GM23338 (cell line): Measurements from ENCODE around the gene OR1M1. TPM values are rescaled to one million over a fixed set of nuclear protein-coding genes. Genes with fewer than 3 reads are reported as not detected.

Experiments used
- ATAC-seq: fragments of 200-7000 bp; cut with Tn5 transposase; 3 replicates; pipeline ENCODE4 v1.9.1; 2020
- DNase-seq: peaks from one replicate; pipeline ENCODE4 v3.0.0-alpha.2; 2015; ENCODE audit warnings: low spot score
- H2AFZ ChIP-seq: fragments of 200-600 bp; sonication (generic); 2 replicates; pipeline ENCODE4 v1.8.0; 2016; ENCODE audit warnings: antibody characterized with exemption, mild to moderate bottlenecking, moderate library complexity
- H3F3A ChIP-seq: fragments of 200-600 bp; sonication (generic); replicated peaks from 2 replicates; pipeline ENCODE4 v1.8.0; 2017; ENCODE audit warnings: antibody characterized with exemption, mixed run types, low read depth
- H3K27ac ChIP-seq: fragments of 200-600 bp; sonication (generic); 2 replicates; pipeline ENCODE4 v1.6.1; 2016; ENCODE audit warnings: low read depth
- H3K27me3 ChIP-seq: fragments of 200-600 bp; sonication (generic); 2 replicates; pipeline ENCODE4 v1.8.0; 2016; ENCODE audit warnings: mild to moderate bottlenecking, mixed run types, moderate library complexity; ENCODE audit not compliant: insufficient read depth
- H3K36me3 ChIP-seq: fragments of 200-600 bp; sonication (generic); 2 replicates; pipeline ENCODE4 v1.8.0; 2016; ENCODE audit warnings: mild to moderate bottlenecking; ENCODE audit not compliant: insufficient read depth
- H3K4me1 ChIP-seq: fragments of 200-600 bp; sonication (generic); 2 replicates; pipeline ENCODE4 v1.8.0; 2016; ENCODE audit warnings: mild to moderate bottlenecking, moderate library complexity; ENCODE audit not compliant: insufficient read depth
- H3K4me2 ChIP-seq: fragments of 200-600 bp; sonication (generic); 2 replicates; pipeline ENCODE4 v1.7.1; 2017; ENCODE audit warnings: mixed run types
- H3K4me3 ChIP-seq: fragments of 200-600 bp; sonication (generic); 2 replicates; pipeline ENCODE4 v1.6.1; 2016; ENCODE audit warnings: mixed run types
- H3K79me2 ChIP-seq: fragments of 200-600 bp; sonication (generic); replicated peaks from 2 replicates; pipeline ENCODE4 v1.8.0; 2017; ENCODE audit warnings: mild to moderate bottlenecking; ENCODE audit not compliant: insufficient read depth
- H3K9me2 ChIP-seq: fragments of 200-600 bp; sonication (generic); 2 replicates; pipeline ENCODE4 v1.8.0; 2017; ENCODE audit not compliant: insufficient read depth
- H4K20me1 ChIP-seq: fragments of 200-600 bp; sonication (generic); replicated peaks from 2 replicates; pipeline ENCODE4 v1.8.0; 2017; ENCODE audit warnings: mild to moderate bottlenecking; ENCODE audit not compliant: insufficient read depth
- H3K27ac Mint-ChIP-seq: 2 replicates; pipeline ENCODE4 v1.8.0; 2020; ENCODE audit warnings: inconsistent platforms, mild to moderate bottlenecking, moderate library complexity, mixed read lengths
- H3K27me3 Mint-ChIP-seq: 3 replicates; pipeline ENCODE4 v1.8.0; 2022; ENCODE audit warnings: low read depth, mild to moderate bottlenecking, moderate library complexity, mixed read lengths, inconsistent platforms; ENCODE audit not compliant: insufficient read depth, poor library complexity
- H3K36me3 Mint-ChIP-seq: 3 replicates; pipeline ENCODE4 v1.8.0; 2021; ENCODE audit warnings: low read depth, mild to moderate bottlenecking, inconsistent platforms, moderate library complexity, mixed read lengths
- H3K4me1 Mint-ChIP-seq: 3 replicates; pipeline ENCODE4 v1.8.0; 2020; ENCODE audit warnings: mild to moderate bottlenecking, inconsistent platforms, mixed read lengths
- H3K4me3 Mint-ChIP-seq: 3 replicates; pipeline ENCODE4 v1.8.0; 2021; ENCODE audit warnings: moderate library complexity, mild to moderate bottlenecking, inconsistent platforms, mixed read lengths
- H3K9me3 Mint-ChIP-seq: 3 replicates; pipeline ENCODE4 v1.8.0; 2020; ENCODE audit warnings: moderate library complexity, mild to moderate bottlenecking, inconsistent platforms, mixed read lengths
- CREB1 ChIP-seq: fragments of 250-450 bp; sonication (Bioruptor Pico); IDR thresholded peaks from 2 replicates; pipeline ENCODE4 v1.5.0; 2020; ENCODE audit warnings: low read depth, mild to moderate bottlenecking, moderate library complexity
- EZH2phosphoT487 ChIP-seq: fragments of 200-600 bp; sonication (generic); IDR thresholded peaks from one replicate; pipeline ENCODE4 v1.8.1; 2018; ENCODE audit warnings: antibody characterized with exemption; ENCODE audit not compliant: unreplicated experiment
- NANOG ChIP-seq: IDR thresholded peaks from 2 replicates; pipeline ENCODE4 v1.6.1; 2016; ENCODE audit warnings: antibody characterized with exemption, borderline replicate concordance
- POLR2AphosphoS5 ChIP-seq: IDR thresholded peaks from 2 replicates; pipeline ENCODE4 v1.6.1; 2016; ENCODE audit warnings: antibody characterized with exemption, low read depth
- ZNF114 ChIP-seq: fragments of 250-450 bp; sonication (Bioruptor Pico); IDR thresholded peaks from 2 replicates; pipeline ENCODE4 v1.5.0; 2020; ENCODE audit warnings: mild to moderate bottlenecking, moderate library complexity
- polyA plus RNA-seq: library from polyadenylated mRNA; unstranded; fragments of >200 nt; fragmentation: Nextera tagmentation; extraction: Ambion mirVana; gene quantifications from 2 replicates; pipeline ENCODE4 v1.2.1, GENCODE V29; 2016
- total RNA-seq: library from RNA; depleted of rRNA; stranded (reverse); fragments of >200 nt; shearing (Covaris generic); gene quantifications from 2 replicates; pipeline ENCODE4 v1.2.3, GENCODE V29; 2014
- TF ChIP-seq, protein P1 (sequence below): fragments of 250-450 bp; sonication (Bioruptor Pico); IDR thresholded peaks from 2 replicates; pipeline ENCODE4 v1.5.0; 2020; ENCODE audit warnings: mild to moderate bottlenecking, moderate library complexity
- TF ChIP-seq, protein P2 (sequence below): IDR thresholded peaks from 2 replicates; pipeline ENCODE4 v1.6.1; 2016; ENCODE audit warnings: antibody characterized with exemption
- TF ChIP-seq, protein P3 (sequence below), 2 experiments: fragments of 200-600 bp in 1 of 2; sonication (generic) in 1 of 2; conservative IDR thresholded peaks; 2 replicates each; pipeline versions ENCODE4 v1.5.1 to v1.6.1; 2016 to 2017; ENCODE audit warnings: antibody characterized with exemption in 2 of 2, low read depth in 2 of 2, mild to moderate bottlenecking in 2 of 2, moderate library complexity in 1 of 2

OR1M1 gene
- total and polyA plus RNA-seq, 2 experiments from 2014 or later, result not detected

DNA sequence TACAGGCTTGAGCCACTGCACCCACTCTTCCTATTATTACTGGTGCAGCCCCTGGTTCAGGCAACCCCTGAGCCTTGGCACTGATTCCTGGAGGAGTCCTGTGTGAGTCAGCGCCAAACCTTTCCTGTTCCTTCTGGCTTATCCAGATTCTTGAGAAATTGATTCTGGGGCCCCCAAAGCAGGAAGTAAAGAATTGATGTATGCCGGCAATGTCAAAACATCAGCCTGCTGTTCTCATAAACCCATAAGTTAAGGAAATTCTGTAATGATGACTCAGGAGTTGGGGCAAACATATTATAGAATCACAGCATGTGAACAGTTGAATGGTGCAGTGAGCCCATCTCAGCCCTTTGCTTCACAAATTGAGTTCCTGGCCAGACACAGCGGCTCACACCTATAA, 41.3 kb downstream of the OR1M1 start (continued):
- TF ChIP-seq, protein P1, sequence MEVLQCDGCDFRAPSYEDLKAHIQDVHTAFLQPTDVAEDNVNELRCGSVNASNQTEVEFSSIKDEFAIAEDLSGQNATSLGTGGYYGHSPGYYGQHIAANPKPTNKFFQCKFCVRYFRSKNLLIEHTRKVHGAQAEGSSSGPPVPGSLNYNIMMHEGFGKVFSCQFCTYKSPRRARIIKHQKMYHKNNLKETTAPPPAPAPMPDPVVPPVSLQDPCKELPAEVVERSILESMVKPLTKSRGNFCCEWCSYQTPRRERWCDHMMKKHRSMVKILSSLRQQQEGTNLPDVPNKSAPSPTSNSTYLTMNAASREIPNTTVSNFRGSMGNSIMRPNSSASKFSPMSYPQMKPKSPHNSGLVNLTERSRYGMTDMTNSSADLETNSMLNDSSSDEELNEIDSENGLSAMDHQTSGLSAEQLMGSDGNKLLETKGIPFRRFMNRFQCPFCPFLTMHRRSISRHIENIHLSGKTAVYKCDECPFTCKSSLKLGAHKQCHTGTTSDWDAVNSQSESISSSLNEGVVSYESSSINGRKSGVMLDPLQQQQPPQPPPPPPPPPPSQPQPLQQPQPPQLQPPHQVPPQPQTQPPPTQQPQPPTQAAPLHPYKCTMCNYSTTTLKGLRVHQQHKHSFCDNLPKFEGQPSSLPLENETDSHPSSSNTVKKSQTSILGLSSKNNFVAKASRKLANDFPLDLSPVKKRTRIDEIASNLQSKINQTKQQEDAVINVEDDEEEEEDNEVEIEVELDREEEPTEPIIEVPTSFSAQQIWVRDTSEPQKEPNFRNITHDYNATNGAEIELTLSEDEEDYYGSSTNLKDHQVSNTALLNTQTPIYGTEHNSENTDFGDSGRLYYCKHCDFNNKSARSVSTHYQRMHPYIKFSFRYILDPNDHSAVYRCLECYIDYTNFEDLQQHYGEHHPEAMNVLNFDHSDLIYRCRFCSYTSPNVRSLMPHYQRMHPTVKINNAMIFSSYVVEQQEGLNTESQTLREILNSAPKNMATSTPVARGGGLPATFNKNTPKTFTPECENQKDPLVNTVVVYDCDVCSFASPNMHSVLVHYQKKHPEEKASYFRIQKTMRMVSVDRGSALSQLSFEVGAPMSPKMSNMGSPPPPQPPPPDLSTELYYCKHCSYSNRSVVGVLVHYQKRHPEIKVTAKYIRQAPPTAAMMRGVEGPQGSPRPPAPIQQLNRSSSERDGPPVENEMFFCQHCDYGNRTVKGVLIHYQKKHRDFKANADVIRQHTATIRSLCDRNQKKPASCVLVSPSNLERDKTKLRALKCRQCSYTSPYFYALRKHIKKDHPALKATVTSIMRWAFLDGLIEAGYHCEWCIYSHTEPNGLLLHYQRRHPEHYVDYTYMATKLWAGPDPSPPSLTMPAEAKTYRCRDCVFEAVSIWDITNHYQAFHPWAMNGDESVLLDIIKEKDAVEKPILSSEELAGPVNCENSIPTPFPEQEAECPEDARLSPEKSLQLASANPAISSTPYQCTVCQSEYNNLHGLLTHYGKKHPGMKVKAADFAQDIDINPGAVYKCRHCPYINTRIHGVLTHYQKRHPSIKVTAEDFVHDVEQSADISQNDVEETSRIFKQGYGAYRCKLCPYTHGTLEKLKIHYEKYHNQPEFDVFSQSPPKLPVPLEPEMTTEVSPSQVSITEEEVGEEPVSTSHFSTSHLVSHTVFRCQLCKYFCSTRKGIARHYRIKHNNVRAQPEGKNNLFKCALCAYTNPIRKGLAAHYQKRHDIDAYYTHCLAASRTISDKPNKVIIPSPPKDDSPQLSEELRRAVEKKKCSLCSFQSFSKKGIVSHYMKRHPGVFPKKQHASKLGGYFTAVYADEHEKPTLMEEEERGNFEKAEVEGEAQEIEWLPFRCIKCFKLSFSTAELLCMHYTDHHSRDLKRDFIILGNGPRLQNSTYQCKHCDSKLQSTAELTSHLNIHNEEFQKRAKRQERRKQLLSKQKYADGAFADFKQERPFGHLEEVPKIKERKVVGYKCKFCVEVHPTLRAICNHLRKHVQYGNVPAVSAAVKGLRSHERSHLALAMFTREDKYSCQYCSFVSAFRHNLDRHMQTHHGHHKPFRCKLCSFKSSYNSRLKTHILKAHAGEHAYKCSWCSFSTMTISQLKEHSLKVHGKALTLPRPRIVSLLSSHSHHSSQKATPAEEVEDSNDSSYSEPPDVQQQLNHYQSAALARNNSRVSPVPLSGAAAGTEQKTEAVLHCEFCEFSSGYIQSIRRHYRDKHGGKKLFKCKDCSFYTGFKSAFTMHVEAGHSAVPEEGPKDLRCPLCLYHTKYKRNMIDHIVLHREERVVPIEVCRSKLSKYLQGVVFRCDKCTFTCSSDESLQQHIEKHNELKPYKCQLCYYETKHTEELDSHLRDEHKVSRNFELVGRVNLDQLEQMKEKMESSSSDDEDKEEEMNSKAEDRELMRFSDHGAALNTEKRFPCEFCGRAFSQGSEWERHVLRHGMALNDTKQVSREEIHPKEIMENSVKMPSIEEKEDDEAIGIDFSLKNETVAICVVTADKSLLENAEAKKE, result no peak
- TF ChIP-seq CREB1 (CRISPR knock-in tag), result no peak
- no peak for TF ChIP-seq NANOG

DNA sequence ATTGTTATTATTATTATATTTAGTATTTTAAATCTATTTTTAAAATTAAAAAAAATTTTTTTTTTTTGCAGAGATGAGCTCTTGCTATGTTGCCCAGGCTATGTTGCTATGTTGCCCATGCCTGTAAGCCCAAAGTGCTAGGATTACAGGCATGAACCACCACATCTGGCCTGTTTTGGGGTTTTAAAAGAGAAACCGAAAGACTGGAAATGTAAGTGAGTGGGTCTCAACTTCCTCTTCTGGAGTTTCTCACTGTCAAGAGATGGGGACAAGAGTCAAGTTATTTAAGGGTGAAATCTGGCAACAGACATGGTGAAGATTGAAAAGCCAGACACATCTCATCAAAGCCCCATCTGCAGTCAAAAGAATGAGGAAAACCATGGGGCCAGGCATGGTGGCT, 44.1 kb downstream of the OR1M1 start:
- no peaks in the 10 kb centered on the region for H3K4me1 Mint-ChIP-seq
- H3K27me3 ChIP-seq, result no peaks in the 10 kb centered on the region

More for the DNA sequence above, 44.1 kb downstream of the OR1M1 start:
- H3K36me3 Mint-ChIP-seq, result peaks cover 35% of the 10 kb centered on the region
- Histone ChIP-seq H3K27ac (no peak overlapping the region), H2AFZ (no peak overlapping the region), H3K4me3 (no peak overlapping the region), H3K79me2 (no peaks in the 10 kb centered on the region), H3F3A (no peaks in the 10 kb centered on the region), H4K20me1 (no peaks in the 10 kb centered on the region), H3K36me3 (no peaks in the 10 kb centered on the region), H3K4me1 (no peaks in the 10 kb centered on the region), H3K4me2 (no peak overlapping the region), H3K9me2 (no peaks in the 10 kb centered on the region)
- ATAC-seq (no peak), DNase-seq (no peak)
- TF ChIP-seq ZNF114 (CRISPR knock-in tag), result no peak
- TF ChIP-seq, protein P2, sequence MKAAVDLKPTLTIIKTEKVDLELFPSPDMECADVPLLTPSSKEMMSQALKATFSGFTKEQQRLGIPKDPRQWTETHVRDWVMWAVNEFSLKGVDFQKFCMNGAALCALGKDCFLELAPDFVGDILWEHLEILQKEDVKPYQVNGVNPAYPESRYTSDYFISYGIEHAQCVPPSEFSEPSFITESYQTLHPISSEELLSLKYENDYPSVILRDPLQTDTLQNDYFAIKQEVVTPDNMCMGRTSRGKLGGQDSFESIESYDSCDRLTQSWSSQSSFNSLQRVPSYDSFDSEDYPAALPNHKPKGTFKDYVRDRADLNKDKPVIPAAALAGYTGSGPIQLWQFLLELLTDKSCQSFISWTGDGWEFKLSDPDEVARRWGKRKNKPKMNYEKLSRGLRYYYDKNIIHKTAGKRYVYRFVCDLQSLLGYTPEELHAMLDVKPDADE, result no peak
- TF ChIP-seq EZH2phosphoT487, result no peak
- TF ChIP-seq POLR2AphosphoS5, result no peak
- TF ChIP-seq, protein P3, sequence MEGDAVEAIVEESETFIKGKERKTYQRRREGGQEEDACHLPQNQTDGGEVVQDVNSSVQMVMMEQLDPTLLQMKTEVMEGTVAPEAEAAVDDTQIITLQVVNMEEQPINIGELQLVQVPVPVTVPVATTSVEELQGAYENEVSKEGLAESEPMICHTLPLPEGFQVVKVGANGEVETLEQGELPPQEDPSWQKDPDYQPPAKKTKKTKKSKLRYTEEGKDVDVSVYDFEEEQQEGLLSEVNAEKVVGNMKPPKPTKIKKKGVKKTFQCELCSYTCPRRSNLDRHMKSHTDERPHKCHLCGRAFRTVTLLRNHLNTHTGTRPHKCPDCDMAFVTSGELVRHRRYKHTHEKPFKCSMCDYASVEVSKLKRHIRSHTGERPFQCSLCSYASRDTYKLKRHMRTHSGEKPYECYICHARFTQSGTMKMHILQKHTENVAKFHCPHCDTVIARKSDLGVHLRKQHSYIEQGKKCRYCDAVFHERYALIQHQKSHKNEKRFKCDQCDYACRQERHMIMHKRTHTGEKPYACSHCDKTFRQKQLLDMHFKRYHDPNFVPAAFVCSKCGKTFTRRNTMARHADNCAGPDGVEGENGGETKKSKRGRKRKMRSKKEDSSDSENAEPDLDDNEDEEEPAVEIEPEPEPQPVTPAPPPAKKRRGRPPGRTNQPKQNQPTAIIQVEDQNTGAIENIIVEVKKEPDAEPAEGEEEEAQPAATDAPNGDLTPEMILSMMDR (conservative IDR thresholded peaks at IDR 0.05; ENCODE audit: low read depth in 2 of 2), result no peak
- H3K4me3 Mint-ChIP-seq, result no peak overlapping the region
- no peak overlapping the region for H3K27ac Mint-ChIP-seq
- H3K27me3 Mint-ChIP-seq, result peaks cover 4% of the 10 kb centered on the region
- peaks cover 87% of the 10 kb centered on the region for H3K9me3 Mint-ChIP-seq
